Measurements from ENCODE around the gene RARB.

RARB gene

GRCh38 chr3:25471081-25471768 is 43.2 kb downstream of the RARB start:
- DNase-seq (ENCODE audit: low read depth in 1 of 2, low spot score in 1 of 2) = no peak

- DNase-seq (ENCODE audit: low read depth in 1 of 2, low spot score in 1 of 2) = no peak
These were observed 44.1 kb downstream of the RARB start for GRCh38 chr3:25472153-25472552.

GRCh38 chr3:25472731-25473130 is 44.7 kb downstream of the RARB start:
- no peak for DNase-seq (ENCODE audit: low read depth in 1 of 2, low spot score in 1 of 2)

GRCh38 chr3:25473246-25473645 is 45.2 kb downstream of the RARB start:
- DNase-seq (ENCODE audit: low read depth in 1 of 2, low spot score in 1 of 2) = no peak

GRCh38 chr3:25474052-25474451 is 46.0 kb downstream of the RARB start:
- no peak for DNase-seq (ENCODE audit: low read depth in 1 of 2, low spot score in 1 of 2)

- DNase-seq (ENCODE audit: low read depth in 1 of 2, low spot score in 1 of 2) = no peak
These were observed 48.6 kb downstream of the RARB start for GRCh38 chr3:25476639-25477038.

- DNase-seq (ENCODE audit: low read depth in 1 of 2, low spot score in 1 of 2) = no peak
These were observed 50.2 kb downstream of the RARB start for GRCh38 chr3:25478211-25478757.

GRCh38 chr3:25478964-25479726 is 51.1 kb downstream of the RARB start:
- no peak for DNase-seq (ENCODE audit: low read depth in 1 of 2, low spot score in 1 of 2)

- DNase-seq (ENCODE audit: low read depth in 1 of 2, low spot score in 1 of 2) = no peak
These were observed 51.6 kb downstream of the RARB start for GRCh38 chr3:25479727-25480010.

- no peak for DNase-seq (ENCODE audit: low read depth in 1 of 2, low spot score in 1 of 2)
These were observed 52.7 kb downstream of the RARB start for GRCh38 chr3:25480811-25481210.

GRCh38 chr3:25481386-25481785 is 53.3 kb downstream of the RARB start:
- DNase-seq (ENCODE audit: low read depth in 1 of 2, low spot score in 1 of 2) = no peak

GRCh38 chr3:25483456-25483855 is 55.4 kb downstream of the RARB start:
- DNase-seq (ENCODE audit: low read depth in 1 of 2, low spot score in 1 of 2) = no peak

- DNase-seq (ENCODE audit: low read depth in 1 of 2, low spot score in 1 of 2) = no peak
These were observed 57.6 kb downstream of the RARB start for GRCh38 chr3:25485673-25486072.

- no peak for DNase-seq (ENCODE audit: low read depth in 1 of 2, low spot score in 1 of 2)
These were observed 58.9 kb downstream of the RARB start for GRCh38 chr3:25486932-25487331.

GRCh38 chr3:25489858-25490593 is 62.0 kb downstream of the RARB start:
- DNase-seq (ENCODE audit: low read depth in 1 of 2, low spot score in 1 of 2) = no peak

- DNase-seq (ENCODE audit: low read depth in 1 of 2, low spot score in 1 of 2) = no peak
These were observed 65.2 kb downstream of the RARB start for GRCh38 chr3:25493246-25493645.

- no peak for DNase-seq (ENCODE audit: low read depth in 1 of 2, low spot score in 1 of 2)
These were observed 65.7 kb downstream of the RARB start for GRCh38 chr3:25493786-25494185.

GRCh38 chr3:25495304-25495703 is 67.2 kb downstream of the RARB start:
- no peak for DNase-seq (ENCODE audit: low read depth in 1 of 2, low spot score in 1 of 2)

GRCh38 chr3:25495726-25496253 is 67.7 kb downstream of the RARB start:
- DNase-seq (ENCODE audit: low read depth in 1 of 2, low spot score in 1 of 2) = no peak

GRCh38 chr3:25497096-25497495 is 69.0 kb downstream of the RARB start:
- no peak for DNase-seq (ENCODE audit: low read depth in 1 of 2, low spot score in 1 of 2)

- DNase-seq (ENCODE audit: low read depth in 1 of 2, low spot score in 1 of 2) = no peak
These were observed 72.7 kb downstream of the RARB start for GRCh38 chr3:25500706-25501210.

GRCh38 chr3:25502233-25502632 is 74.2 kb downstream of the RARB start:
- DNase-seq (ENCODE audit: low read depth in 1 of 2, low spot score in 1 of 2) = no peak

Data from activated CD4-positive, alpha-beta T cell treated with anti-CD3 and anti-CD28 coated beads, Interleukin-2, amount 50 U/mL, for 24 hours (primary cell).